HG02885 (cell line): ENCODE measurements around the gene PARD3.

Experiments used
- ATAC-seq: cut with Tn5 transposase; IDR thresholded peaks from one replicate; pipeline ENCODE4 v1.9.1; 2021; ENCODE audit warnings: mild to moderate bottlenecking; ENCODE audit not compliant: unreplicated experiment, poor library complexity

The PARD3 gene

GRCh38 chr10:34343764-34344163 is 471.3 kb downstream of the PARD3 start:
- no peak for ATAC-seq

GRCh38 chr10:34341473-34341872 is 473.6 kb downstream of the PARD3 start:
- no peak for ATAC-seq

DNA sequence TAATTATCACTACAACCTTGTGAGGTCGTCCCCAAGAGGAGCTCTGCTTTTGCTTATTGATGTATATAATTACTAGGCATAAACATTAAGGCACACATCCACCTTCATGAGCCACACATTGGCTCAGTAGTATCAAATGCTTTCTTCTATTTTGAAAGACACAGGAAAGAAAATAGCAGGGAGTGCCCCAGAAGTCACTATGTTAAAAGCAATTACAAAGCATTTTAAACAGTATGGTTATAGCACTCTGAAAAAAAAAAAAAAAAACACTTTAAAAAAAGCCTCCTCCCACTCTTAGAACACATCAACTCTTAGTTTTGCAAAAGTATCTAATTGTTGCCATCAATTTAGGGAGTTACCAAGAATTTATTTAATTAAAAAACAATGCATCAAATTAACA is 474.2 kb downstream of the PARD3 start:
- no peak for ATAC-seq

DNA sequence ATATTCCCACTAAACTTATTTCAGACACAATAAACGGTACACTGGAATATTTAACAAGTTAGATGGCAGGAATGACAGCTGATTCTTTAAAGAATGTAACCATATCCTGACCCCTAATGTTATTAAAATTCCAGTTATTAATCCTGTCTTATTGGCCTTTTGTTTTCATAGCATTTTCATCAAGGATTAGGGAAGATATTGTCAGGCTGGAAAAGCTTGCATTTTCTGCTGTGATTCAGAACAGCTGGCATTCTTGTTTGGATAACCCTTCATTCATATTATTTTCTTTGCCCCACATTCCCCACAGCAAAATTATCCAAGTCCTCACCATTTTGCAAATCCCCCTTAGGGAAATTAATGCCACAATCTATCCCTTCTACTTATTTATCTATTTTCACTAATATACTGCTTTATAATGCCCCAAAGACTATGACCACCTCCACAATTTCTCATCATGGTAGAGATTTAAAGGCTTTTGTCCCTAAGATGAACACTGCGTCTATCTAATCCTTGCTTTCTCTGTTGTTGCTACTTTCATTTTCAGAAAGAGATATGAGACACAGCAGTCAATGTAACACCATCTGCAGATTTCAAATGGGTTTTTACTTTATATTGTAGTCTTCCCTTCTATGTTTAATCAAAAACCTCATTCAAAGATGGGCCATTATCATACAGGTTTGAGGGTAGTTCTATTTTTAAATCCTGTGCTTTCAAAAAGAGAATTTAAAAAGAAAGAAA is 475.1 kb downstream of the PARD3 start:
- ATAC-seq = no peak

DNA sequence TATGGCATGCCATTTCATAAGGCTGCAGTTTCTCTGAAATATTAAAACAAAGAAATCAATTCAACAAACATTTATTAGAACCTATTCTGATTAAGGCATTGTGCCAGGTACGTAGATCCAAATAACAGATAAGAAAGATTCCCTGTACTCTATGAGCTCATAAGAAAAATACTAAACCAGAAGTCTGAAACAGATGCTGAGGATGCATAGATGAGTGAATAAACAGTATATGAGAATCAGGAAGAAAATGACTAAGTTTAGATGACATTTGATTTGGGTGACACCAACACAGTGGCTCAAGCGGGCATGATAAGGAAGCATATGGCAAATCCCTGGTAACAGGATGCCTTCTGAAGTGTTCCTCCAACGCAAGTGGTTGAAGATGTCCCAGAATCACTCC is 477.2 kb downstream of the PARD3 start:
- ATAC-seq = no peak

DNA sequence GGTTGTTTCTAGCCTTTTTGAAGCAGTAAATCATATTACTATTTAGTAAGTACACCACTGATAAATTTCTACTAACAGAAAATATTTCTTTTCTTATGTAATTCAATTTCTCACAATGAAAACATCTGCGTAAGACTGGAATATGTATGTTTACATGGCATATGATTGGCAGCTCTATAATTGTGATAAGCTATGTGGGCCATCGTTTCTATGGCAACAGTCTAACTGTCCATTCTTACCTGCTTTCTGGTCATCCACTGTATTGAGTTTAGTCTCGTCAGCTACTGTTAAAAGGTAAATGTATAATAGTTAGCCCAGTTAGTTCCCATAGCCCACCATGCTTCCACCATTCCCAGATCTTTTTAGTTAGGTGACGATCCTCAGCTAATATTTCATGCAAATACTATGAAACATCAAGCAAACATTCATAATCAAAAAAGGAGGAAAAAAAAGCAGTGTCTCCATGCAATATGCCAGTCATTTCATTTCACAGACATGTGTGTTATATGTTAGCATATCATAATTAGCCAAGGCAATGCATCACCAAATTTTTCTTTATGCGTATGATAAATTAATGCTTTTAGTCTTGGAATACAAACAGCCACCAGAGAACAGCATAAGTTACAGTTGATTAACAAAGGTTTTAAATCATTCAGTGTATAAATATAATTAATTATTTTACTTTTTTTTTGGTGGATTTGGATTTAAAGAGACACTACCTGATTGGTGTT is 479.0 kb downstream of the PARD3 start:
- no peak for ATAC-seq

GRCh38 chr10:34334908-34335307 is 480.2 kb downstream of the PARD3 start:
- no peak for ATAC-seq

DNA sequence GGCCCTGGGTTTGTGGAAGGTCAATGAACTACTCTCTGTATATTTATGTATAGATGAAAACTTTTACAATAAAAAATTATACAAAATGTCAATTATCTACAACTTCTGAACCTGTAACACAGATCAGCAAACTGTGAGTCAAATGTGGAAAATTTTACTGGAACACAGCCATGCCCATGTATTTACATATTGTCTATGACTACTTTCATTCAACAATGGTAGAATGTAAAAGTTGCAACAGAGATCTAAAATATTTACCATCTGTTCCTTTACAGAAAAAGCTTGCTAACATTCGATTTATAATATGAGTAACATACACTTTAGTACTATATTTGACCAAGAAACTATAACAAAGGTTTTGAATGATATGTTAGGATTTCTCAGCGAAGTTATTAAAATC is 481.6 kb downstream of the PARD3 start:
- no peak for ATAC-seq

- no peak for ATAC-seq
Measured at GRCh38 chr10:34327184-34327583, 487.9 kb downstream of the PARD3 start.

- ATAC-seq = no peak
Measured at GRCh38 chr10:34323192-34323591, 491.9 kb downstream of the PARD3 start.

DNA sequence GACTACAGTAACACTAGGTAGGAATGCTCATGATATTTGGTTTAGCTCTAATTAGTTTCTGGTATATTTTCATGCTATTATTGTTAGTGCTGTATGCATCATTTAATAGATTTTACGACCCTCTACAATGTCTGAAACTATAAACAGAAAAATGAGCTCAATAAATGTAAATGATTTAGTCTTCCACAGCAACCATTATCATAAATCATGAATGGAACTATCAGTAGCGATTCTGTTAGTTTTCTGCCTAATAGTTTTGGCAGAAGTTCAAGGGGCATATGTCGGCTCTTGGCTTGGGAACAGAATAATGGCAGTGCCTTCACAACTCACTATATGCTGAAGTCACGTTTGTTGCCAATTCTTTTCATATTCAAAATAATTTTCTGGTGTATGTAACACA is 494.8 kb downstream of the PARD3 start:
- ATAC-seq = no peak

GRCh38 chr10:34319197-34319846 is 495.8 kb downstream of the PARD3 start:
- ATAC-seq = no peak

DNA sequence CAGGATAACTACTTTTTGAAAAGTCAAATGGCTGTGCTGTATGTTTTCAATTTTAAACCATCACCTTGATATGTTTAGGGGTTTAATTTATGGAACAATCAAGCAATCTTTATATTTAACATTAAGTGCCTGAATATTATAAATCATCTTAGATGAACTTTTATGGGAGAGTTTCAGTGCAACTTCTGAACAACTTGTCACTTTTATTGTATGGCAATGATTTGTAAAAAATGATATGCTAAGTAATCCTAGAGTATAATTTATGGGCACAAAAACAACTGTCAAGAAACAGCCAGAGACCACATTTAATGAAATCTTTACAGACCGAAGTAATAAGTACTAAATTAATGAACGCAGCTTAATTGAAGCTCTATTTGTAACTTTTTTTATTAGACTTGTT is 498.9 kb downstream of the PARD3 start:
- no peak for ATAC-seq

DNA sequence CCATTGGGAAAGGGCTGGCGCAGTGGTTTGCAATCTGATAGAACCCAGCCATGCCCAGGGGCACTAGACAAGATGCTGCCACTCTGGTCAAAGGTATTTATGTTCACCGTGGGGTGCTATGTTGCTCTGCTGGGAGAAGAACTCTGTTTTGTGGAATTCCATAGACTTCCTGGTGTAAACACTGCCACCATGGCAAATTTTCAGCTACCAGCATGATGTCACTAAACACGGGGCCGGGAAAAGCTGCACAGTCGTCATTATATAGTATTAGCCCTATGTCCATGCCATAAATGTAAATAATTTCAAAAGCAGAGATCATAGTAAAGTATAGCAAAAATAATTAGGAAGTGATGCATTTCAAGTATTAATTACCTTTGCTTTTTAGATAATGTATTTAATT is 500.6 kb downstream of the PARD3 start:
- no peak for ATAC-seq

GRCh38 chr10:34313888-34314287 is 501.2 kb downstream of the PARD3 start:
- ATAC-seq = no peak

DNA sequence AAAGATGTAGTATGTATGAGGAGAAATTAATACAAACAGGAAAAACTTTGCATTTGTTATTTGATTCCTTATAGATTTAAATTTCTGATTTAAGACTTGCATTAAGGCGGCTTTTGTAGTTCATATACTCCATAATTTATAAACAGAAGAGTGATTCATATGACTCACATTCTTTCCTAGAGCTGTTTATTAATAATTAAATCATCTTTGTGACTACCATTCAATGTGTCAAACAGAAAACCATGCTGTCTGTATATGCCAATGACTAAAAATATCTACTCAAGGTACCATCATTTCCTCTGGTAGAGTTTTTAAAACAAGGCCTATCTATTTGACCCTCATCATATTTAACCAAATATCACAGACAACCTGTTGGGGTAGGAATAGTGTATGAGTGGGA is 501.7 kb downstream of the PARD3 start:
- ATAC-seq = no peak

DNA sequence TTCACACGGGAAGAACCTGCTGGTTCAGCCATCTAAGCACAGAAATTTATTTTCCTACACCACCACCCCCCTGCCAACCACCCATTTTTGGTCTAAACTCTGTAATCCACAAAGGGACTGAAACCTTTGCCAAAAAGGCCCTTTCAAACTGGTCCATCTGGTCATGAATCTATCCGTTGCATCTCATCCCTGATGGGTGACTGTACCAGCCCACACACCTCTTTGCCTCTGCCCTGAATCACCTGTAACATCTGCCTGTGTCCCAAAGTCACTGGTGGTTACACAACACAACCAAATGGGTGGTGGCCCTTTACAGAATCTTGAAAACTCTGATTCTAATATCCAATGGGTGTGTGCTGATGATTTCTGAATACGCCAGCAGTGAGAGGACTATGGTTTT is 503.4 kb downstream of the PARD3 start:
- ATAC-seq = no peak

DNA sequence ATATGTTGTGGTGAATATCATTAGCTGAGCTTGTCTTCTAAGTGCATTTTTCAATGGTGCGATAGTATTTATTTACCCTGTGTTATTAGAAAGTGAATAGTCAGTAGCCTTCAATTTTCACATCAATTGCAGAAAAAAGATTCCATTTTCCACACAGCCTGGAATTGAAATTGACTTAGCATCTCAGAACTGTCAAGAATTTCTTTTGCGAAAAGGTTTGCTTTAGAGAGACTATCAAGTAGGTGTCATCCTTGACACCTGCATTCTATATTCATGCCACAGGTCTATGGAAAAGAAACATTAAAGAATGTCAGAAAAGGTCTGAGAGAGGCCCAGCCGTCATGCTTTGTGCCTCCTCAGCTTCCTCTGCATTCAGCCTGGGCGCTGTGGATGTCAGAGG is 504.9 kb downstream of the PARD3 start:
- ATAC-seq = no peak

- peak; percentile 96 for ATAC-seq
Measured at GRCh38 chr10:34305189-34305588, 509.9 kb downstream of the PARD3 start.

DNA sequence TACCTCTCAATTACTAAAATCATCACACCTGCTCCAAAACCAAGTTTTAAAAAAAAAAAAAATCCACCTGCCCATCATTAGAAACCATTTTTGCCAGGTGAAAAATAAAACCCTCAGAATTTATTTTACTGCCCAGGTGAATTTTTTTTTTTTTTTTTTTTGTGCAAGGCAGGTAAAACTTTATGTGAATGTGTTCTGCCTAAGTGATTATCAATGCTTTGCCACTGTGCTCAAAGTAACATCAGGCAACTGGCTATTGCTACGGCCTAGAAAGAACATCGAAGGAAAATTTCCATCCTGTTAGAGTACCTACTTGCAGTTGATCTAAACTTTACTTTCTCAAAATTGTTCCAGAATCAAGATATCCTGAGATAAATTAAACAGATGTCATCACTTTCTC is 512.1 kb downstream of the PARD3 start:
- ATAC-seq = no peak

GRCh38 chr10:34299105-34299611 is 515.9 kb downstream of the PARD3 start:
- peak; percentile 50 for ATAC-seq
